Hematopoietic multipotent progenitor cell treated with erythropoietin and hydrocortisone succinate and interleukin-3 and kit ligand, for 8 days (in vitro differentiated cells): Measurements from ENCODE around the gene NUDCD3.
"Not testable (repeated sequence)": the region's sequence is repeated elsewhere in the genome, so short reads cannot be mapped to it uniquely, and the experiment has no call there.

Source experiments
- DNase-seq: peaks from one replicate; pipeline ENCODE4 v3.0.0-alpha.2; 2015

The NUDCD3 gene

GRCh38 chr7:44515590-44516268 lies 25.3 kb upstream of the NUDCD3 start:
- DNase-seq: no peak

- no peak for DNase-seq
Observed at GRCh38 chr7:44512736-44513135, 22.3 kb upstream of the NUDCD3 start.

DNA sequence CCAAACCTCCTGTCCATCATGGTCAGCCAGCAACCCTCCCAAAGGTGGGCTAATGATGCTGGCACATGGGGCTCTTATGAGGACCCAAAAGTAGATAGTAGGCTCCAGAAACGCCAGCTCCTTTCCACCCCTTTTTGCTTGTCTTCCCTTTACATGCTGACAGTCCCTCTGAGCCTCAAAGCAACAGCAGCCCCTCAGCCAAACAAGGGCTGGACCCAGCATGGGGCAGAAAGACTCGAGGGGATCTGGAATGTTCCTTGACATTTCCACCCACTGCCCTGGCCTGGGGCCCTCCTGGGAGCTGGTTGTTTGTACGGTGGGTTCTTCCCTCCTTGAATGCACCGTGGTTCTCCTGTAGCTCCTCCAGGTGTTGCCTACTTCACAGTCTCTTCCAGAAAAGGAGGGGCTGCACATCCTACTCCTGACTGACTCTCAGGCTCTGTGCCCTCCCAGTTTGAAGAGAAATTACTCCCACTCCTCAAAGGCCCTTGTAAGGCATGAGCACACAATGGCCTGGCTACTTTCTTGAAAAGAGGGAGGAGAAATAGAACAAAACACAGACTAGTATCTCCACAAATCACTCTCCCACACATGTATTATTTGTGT lies 21.5 kb upstream of the NUDCD3 start:
- DNase-seq: no peak

GRCh38 chr7:44511236-44511635 lies 20.8 kb upstream of the NUDCD3 start:
- DNase-seq: no peak

DNA sequence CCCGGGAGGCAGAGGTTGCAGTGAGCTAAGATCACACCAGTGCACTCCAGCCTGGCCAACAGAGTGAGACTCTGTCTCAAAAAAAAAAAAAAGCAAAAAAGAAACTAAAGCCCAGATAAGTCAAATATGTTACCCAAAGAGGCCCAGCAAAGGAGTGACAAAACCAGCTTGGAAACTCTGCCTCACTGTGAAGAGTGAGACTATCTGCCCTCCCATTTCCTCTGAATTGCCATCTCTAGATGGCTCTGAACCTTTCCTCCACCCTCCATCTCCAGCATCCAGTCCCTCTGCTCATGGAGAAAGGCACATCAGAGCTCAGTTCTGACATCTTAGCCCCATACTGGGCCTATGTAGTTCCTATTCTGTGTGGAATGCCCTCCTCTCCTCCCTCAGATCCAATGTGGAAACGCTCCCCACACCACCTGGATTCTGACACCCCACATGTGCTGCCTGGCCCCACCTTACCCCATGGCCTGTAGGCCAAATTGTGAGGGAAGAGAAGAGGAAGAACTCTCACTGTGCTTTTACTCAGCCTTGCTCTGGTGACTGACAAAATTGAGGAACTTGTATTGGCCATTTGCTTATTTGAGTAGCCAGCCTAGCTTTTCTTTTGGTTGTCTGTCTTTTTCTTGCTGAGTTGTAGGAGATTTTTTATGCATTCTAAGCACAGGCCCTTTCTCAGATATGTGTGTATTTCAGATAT lies 18.0 kb upstream of the NUDCD3 start:
- no peak for DNase-seq

GRCh38 chr7:44506592-44507288 lies 16.3 kb upstream of the NUDCD3 start:
- not testable (repeated sequence) for DNase-seq

DNA sequence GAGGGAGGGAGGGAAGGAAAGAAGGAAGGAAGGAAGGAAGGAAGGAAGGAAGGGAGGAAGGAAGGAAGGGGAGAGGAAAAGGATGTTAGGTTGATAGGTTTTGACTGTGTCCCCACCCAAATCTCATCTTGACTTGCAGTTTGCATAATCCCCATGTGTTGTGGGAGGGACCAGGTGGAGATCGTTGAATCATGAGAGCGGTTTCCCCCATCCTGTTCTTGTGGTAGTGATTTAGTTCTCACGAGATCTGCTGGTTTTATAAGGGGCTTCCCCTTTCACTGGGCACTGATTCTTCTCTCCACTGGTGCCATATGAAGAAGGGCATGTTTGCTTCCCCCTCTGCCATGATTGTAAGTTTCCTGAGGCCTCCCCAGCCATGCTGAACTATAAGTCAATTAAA lies 15.1 kb upstream of the NUDCD3 start:
- no peak for DNase-seq

DNA sequence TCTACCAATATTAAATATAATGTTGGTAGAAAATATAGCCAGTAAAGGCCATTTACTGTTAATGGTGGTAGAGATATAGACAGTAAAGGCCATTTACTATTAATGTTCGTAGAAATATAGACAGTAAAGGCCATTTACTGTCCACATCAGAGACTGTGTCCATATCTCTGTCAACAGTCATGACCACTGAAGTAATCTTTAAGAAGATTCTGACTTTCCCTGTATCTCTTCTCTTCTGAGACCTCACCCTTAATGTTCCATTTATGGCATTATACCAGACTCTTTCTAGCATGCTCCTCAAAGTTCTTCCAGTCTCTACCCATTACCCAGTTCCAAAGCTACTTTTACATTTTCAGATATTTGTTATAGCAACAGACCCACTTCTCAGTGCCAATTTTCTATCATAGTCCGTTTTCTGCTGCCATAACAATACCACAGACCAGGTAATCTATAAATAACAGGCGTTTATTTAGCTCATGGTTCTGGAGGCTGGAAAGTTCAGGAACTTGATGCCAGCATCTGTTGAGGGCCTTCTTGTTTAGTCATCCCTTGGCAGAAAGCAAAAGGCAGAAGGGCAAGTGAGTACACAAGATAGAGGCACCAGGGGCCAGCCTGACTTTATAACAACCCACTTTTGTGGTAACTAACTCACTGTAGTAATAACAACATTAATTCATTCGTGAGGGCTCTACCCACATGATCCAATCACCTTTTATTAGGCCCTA lies 7.9 kb upstream of the NUDCD3 start:
- DNase-seq: peak; percentile 82

DNA sequence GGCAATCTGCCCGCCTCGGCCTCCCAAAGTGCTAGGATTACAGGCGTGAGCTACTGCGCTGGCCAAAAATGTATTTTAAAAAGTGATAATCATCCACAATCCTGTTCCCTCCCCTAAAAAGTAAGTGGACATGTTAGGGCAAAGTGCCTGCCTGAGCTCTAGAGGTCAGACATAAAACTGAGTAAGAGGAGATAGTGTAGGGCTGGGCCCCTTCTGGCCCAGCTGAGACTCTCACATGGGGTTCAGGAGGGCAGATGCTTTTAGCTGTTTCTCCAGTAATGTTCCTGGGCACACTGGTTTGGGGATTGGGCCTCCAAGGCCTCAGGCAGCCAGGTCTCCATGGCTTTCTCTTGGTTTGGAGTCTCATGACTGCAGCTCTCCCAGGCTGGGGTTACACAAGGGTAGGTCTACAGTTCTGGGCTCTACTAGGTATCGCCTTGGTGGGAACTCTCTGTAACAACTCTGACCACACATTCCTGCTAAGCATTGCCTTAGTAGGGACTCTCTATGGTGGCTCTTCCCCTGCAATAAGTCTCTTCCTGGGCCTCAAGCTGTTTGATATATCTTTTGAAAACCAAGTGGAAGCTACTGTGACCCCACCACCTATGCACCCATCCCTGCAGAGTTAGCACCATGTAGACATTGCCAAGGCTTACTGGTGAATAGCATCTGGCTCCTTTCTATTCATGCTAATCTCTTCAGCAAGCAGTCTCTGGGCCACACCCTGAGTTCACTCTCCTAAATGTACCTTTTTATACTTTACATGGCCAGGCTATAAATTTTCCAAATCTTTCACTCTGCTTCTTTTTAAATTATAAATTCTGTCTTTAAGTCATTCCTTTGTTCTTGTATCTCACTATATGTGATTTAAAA lies 6.9 kb upstream of the NUDCD3 start:
- DNase-seq: peak; percentile 69

- DNase-seq: no peak
Observed at GRCh38 chr7:44496385-44496784, 5.9 kb upstream of the NUDCD3 start.

GRCh38 chr7:44494960-44495359 lies 4.5 kb upstream of the NUDCD3 start:
- DNase-seq: no peak

DNA sequence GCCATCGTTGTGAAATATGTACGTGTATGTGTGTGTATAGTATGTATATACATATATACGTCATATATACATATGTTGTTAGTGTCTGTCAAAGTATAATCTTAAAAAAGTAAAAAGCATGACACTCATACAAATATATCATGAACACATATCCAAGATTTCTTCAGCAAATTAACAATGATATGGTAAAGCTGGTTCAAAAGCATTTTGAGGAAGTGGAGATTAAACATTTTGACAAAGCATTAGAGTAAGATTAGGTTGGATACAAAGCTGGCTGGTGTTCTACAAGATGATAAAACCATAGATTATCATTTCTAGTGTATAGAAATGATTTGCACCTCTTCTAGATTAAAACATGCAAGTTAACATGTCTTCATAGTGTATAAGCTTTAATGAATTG lies 771 bp upstream of the NUDCD3 start:
- no peak for DNase-seq

GRCh38 chr7:44489955-44490350 lies 505 bp downstream of the NUDCD3 start:
- DNase-seq: peak; percentile 74

DNA sequence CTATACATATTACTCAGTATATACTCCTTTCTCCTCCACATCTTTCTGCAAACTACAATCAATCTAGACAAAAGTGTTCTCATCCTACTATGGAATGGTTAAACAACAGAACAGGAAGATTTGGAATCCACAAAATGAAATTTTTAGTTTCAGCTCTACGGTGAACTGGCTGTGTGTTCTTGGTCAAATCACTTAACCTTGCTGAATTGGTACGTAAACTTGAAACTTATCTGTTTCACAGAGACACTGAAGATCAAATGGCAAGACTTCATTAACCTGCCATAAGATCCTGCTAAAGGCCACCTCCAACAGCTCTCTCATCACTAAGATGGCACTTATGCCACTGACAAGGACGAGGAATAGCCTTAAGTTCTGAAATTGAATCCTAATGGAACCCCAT lies 1.5 kb downstream of the NUDCD3 start:
- no peak for DNase-seq

- peak; percentile 43 for DNase-seq
Observed at GRCh38 chr7:44486693-44487092, 3.8 kb downstream of the NUDCD3 start.

DNA sequence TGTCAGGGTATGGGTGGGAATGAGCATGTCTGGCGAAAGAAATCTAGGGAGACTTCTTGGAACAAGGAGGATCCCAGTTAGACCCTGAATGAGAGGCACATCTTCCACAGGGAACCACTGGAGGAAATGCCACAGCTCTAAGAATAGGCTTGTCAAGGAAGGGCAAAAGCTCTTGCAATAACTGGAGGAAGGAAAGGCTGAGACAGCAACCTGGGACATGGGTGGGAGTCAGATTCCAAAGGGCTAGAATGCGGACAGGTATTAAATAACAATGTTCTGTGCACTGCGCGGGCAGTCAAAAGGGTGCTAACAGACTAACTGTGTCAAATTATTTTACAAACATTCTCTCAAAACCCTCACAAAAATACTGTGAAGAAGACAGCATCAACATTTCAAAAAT lies 4.5 kb downstream of the NUDCD3 start:
- DNase-seq: no peak

DNA sequence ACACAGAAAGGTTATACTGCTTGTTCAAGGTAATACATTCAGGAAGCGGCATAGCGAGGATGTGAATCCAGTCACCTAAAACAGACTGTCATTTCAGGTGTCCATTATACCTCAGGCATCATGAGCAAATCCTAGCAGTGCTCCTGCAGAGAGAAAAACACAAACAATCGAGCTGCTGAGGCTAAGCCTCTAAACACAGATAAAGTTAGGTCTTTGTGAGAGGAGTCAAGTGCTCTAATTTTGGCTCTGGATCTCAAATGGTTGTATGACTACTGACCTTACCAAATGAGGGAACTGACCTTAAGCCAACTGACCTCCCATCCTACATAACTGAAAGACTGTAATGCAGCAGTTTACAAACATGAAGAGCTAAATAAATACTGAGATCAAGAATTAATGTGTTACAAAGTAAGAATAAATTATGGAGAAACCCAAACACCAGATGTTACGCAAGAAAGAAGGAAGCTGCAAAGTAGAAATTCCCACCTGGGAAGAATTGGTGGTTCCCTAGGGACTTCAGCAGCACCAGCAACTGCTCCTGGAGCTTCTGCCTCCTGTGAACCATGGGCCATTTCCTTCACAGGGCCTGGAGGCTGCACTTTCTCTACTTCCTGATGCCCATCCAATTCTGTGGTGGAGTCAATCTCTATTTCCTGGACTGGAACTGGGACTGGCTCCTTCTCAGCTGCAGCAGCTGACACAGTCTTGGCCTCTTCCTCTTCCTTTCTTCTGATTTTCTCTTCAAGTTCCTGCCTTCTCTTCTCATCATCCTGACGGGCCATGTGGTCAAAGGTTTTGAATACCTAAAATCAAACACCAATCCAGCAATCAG lies 5.8 kb downstream of the NUDCD3 start:
- no peak for DNase-seq

DNA sequence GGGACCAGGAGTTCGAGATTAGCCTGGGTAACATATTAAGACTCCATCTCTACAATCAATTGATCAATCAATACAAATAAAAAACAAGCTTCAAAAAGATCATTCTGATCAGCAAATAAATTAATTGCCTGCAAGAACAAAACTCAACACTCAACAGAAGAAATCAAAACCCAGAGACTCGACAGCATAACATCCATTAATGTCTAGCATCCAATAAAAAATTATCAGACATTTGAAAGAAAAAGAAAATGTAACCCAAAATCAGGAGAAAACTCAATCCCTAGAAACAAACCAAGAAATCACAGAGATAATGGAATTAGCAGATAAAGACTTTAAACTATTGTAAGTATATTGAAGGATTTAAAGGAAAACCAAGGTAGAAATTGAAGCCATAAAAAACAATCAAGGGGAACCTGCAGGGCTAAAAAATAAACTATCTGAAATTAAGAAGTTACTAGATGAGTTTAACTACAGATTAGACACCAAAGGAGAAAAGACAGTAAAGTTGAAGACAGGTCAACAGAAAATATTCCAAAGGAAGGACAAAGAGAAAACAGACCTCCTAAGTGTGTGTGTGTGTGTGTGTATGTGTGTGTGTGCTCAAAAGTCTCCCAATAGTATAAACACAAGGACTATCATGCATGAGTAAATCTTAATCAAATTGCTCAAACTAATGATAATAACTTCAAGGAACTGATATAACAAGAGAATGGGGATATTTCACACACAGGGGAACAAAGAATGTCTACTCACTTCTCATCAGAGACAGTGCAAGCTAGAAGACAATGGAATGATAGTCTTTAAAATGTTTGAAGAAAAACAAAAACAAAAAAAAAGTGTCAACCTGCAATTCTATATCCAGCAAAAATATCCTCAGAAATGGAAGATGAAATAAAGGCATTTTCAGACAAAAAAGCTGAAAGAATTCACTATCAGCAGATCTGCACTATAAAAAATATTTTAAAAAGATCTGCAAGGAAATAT lies 7.7 kb downstream of the NUDCD3 start:
- no peak for DNase-seq

DNA sequence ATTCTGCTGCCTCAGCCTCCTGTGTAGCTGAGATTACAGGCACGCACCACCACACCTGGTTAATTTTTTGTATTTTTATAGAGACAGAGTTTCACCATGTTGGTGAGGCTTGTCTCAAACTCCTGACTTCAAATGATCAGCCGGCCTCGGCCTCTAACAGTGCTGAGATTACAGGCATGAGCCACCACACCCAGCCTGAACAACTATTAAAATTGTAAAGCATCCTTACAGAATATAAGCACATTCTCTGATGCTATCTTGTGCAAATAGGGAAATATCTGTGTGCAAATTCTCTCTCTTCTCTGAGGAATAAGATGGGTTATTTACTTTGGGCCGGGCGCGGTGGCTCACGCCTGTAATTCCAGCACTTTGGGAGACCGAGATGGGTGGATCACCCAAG lies 12.5 kb downstream of the NUDCD3 start:
- no peak for DNase-seq
